Liver (tissue), 9 donors: ENCODE data around the gene EXOC6B. TPM values are rescaled to one million over a fixed set of nuclear protein-coding genes. Genes with fewer than 3 reads are reported as not detected.

ENCODE experiments used
- DNase-seq: peaks from one replicate; pipeline ENCODE4 v3.0.0-alpha.2; 2017; ENCODE audit warnings: low spot score
- H3K27ac ChIP-seq, 2 donors: one replicate each; pipeline ENCODE4 v1.7.0; 2013; ENCODE audit warnings: inconsistent platforms in 2 of 2, low read length in 2 of 2, control low read depth in 1 of 2, low read depth in 1 of 2, mild to moderate bottlenecking in 1 of 2
- H3K27me3 ChIP-seq, 4 donors: one replicate each; pipeline versions ENCODE4 v1.6.1 to v1.7.0; 2013; ENCODE audit warnings: low read length in 3 of 4, inconsistent platforms in 1 of 4, mild to moderate bottlenecking in 1 of 4, moderate library complexity in 1 of 4; ENCODE audit not compliant: control insufficient read depth in 4 of 4, insufficient read depth in 4 of 4
- H3K36me3 ChIP-seq, 4 donors: one replicate each; pipeline versions ENCODE4 v1.6.1 to v1.7.0; 2013; ENCODE audit warnings: low read length in 3 of 4, mild to moderate bottlenecking in 3 of 4, low read depth in 1 of 4, moderate library complexity in 1 of 4; ENCODE audit not compliant: control insufficient read depth in 4 of 4, insufficient read depth in 3 of 4
- H3K4me1 ChIP-seq, 4 donors: one replicate each; pipeline versions ENCODE4 v1.6.1 to v1.7.0; 2013; ENCODE audit warnings: low read length in 3 of 4, mild to moderate bottlenecking in 3 of 4, moderate library complexity in 1 of 4; ENCODE audit not compliant: control insufficient read depth in 4 of 4, insufficient read depth in 4 of 4
- H3K4me3 ChIP-seq, 3 donors: one replicate each; pipeline versions ENCODE4 v1.6.1 to v1.7.0; 2013; ENCODE audit warnings: low read length in 3 of 3, control low read depth in 1 of 3, low read depth in 1 of 3, mild to moderate bottlenecking in 1 of 3
- H3K9ac ChIP-seq, 2 donors: one replicate each; pipeline ENCODE4 v1.7.0; 2013; ENCODE audit warnings: low read length in 2 of 2, mild to moderate bottlenecking in 2 of 2, moderate library complexity in 2 of 2, control low read depth in 1 of 2, low read depth in 1 of 2
- H3K9me3 ChIP-seq, 4 donors: one replicate each; pipeline versions ENCODE4 v1.6.1 to v1.7.0; 2013; ENCODE audit warnings: low read length in 3 of 4; ENCODE audit not compliant: control insufficient read depth in 4 of 4
- CTCF ChIP-seq: fragments of 150-350 bp; IDR thresholded peaks from 2 replicates; pipeline ENCODE4 v1.5.1; 2017; ENCODE audit warnings: improper control_type of control experiment, low read depth, low read length; ENCODE audit not compliant: missing input control
- EGR1 ChIP-seq, 2 donors: IDR thresholded peaks; 2 replicates each; pipeline ENCODE4 v1.6.1; 2016 to 2018; ENCODE audit warnings: antibody characterized with exemption in 2 of 2, low read depth in 2 of 2
- FOXA1 ChIP-seq: IDR thresholded peaks from 2 replicates; pipeline ENCODE4 v1.6.1; 2016; ENCODE audit warnings: antibody characterized with exemption
- GABPA ChIP-seq, 2 donors: IDR thresholded peaks in 1 of 2; conservative IDR thresholded peaks in 1 of 2; 2 replicates each; pipeline ENCODE4 v1.6.1; 2016; ENCODE audit warnings: antibody characterized with exemption in 2 of 2, mild to moderate bottlenecking in 1 of 2, moderate library complexity in 1 of 2
- HNF4A ChIP-seq, 2 donors: conservative IDR thresholded peaks; 2 replicates each; pipeline ENCODE4 v1.6.1; 2016; ENCODE audit warnings: antibody characterized with exemption in 2 of 2, mild to moderate bottlenecking in 2 of 2
- HNF4G ChIP-seq: IDR thresholded peaks from 2 replicates; pipeline ENCODE4 v1.6.1; 2016; ENCODE audit warnings: antibody characterized with exemption
- JUND ChIP-seq, 2 donors: IDR thresholded peaks; 2 replicates each; pipeline ENCODE4 v1.6.1; 2016; ENCODE audit warnings: antibody characterized with exemption in 2 of 2
- NR2F2 ChIP-seq: IDR thresholded peaks from 2 replicates; pipeline ENCODE4 v1.6.1; 2016; ENCODE audit warnings: antibody characterized with exemption
- RAD21 ChIP-seq, 2 donors: IDR thresholded peaks; 2 replicates each; pipeline ENCODE4 v1.6.1; 2016; ENCODE audit warnings: antibody characterized with exemption in 2 of 2, mild to moderate bottlenecking in 2 of 2
- RXRA ChIP-seq, 2 donors: IDR thresholded peaks; 2 replicates each; pipeline ENCODE4 v1.6.1; 2017 to 2018; ENCODE audit warnings: antibody characterized with exemption in 2 of 2, mild to moderate bottlenecking in 1 of 2
- SP1 ChIP-seq: IDR thresholded peaks from 2 replicates; pipeline ENCODE4 v1.6.1; 2018; ENCODE audit warnings: antibody characterized with exemption, mild to moderate bottlenecking
- TAF1 ChIP-seq: conservative IDR thresholded peaks from 2 replicates; pipeline ENCODE4 v1.6.1; 2016; ENCODE audit warnings: antibody characterized with exemption, mild to moderate bottlenecking
- WGBS: extraction: QIAGEN DNeasy Blood & Tissue Kit; methylation state at CpG from one replicate; pipeline ENCODE4 v1.1.7; 2013; 5-methylcytosine and 5-hydroxymethylcytosine counted together
- polyA plus RNA-seq, 2 donors: library from polyadenylated mRNA; stranded (reverse) in 1 of 2; unstranded in 1 of 2; fragments of 200-250 nt in 1 of 2; fragments of >200 nt in 1 of 2; fragmentation: Nextera tagmentation in 1 of 2; extraction: Ambion mirVana in 1 of 2; gene quantifications; one replicate each; pipeline versions ENCODE4 v1.2.1 to v1.2.3, GENCODE V29; 2013 to 2015
- total RNA-seq, 2 donors: library from RNA; depleted of rRNA; stranded (reverse); fragments of >200 nt; gene quantifications; one replicate each; pipeline ENCODE4 v1.2.3, GENCODE V29; 2014
- TF ChIP-seq, protein P1 (sequence below): IDR thresholded peaks from 2 replicates; pipeline ENCODE4 v1.6.1; 2016; ENCODE audit warnings: antibody characterized with exemption
- TF ChIP-seq, protein P2 (sequence below): IDR thresholded peaks from 2 replicates; pipeline ENCODE4 v1.6.1; 2016; ENCODE audit warnings: antibody characterized with exemption
- TF ChIP-seq, protein P3 (sequence below): IDR thresholded peaks from 2 replicates; pipeline ENCODE4 v1.6.1; 2016; ENCODE audit warnings: antibody characterized with exemption
- donor health status: healthy.
- donor health status: healthy.
- donor health status: healthy.
- donor health status: healthy.
- donor health status: healthy.

EXOC6B gene
- total and polyA plus RNA-seq, 4 donors: 1.7 to 9.5 (median 5.5) TPM

DNA sequence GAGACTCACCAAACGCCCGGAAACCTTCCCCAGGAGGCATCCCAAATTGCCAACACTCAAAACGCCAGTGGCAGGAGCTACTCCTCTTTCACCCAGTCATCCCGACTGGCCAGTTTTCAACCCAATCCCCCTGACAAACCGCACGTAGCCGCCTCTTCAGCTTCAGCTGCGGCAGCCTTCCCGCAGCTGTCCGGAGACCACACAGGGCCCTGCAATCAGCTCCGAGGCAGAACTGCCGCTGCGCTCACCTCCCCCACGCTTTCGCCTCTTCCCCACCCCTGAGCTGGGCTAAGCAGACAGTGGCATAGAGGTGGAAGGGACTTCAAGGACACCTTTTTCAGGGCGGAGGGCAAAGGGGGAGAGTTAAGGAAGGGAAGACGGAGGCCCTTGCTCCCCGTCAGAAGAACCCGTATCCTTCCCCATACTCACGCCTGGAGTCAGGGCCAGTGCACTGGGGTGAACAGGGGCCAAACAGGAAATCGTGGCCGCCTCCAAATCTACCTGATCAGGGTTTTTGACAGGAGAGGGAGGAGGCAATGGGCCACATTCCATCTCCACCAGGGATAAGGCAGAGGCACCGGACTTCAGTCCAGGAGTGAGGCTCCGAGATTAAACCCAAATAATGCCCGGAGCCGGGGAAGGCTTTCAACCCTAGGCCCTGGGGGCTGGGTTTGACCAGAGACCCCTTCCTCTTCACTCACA is 695.0 kb downstream of the EXOC6B start:
- no peak for DNase-seq
- H3K4me1 ChIP-seq: no peaks in the 10 kb centered on the region
- WGBS: 50% methylated on average over 26 of the region's 26 CpGs
- no peaks in the 10 kb centered on the region for H3K36me3 ChIP-seq
- no peak for TF ChIP-seq CTCF
- TF ChIP-seq, protein P1, sequence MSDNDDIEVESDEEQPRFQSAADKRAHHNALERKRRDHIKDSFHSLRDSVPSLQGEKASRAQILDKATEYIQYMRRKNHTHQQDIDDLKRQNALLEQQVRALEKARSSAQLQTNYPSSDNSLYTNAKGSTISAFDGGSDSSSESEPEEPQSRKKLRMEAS: no peak
- TF ChIP-seq, protein P2, sequence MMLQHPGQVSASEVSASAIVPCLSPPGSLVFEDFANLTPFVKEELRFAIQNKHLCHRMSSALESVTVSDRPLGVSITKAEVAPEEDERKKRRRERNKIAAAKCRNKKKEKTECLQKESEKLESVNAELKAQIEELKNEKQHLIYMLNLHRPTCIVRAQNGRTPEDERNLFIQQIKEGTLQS: no peak
- no peak for TF ChIP-seq RXRA (IDR thresholded peaks at IDR 0.05)
- TF ChIP-seq, protein P3, sequence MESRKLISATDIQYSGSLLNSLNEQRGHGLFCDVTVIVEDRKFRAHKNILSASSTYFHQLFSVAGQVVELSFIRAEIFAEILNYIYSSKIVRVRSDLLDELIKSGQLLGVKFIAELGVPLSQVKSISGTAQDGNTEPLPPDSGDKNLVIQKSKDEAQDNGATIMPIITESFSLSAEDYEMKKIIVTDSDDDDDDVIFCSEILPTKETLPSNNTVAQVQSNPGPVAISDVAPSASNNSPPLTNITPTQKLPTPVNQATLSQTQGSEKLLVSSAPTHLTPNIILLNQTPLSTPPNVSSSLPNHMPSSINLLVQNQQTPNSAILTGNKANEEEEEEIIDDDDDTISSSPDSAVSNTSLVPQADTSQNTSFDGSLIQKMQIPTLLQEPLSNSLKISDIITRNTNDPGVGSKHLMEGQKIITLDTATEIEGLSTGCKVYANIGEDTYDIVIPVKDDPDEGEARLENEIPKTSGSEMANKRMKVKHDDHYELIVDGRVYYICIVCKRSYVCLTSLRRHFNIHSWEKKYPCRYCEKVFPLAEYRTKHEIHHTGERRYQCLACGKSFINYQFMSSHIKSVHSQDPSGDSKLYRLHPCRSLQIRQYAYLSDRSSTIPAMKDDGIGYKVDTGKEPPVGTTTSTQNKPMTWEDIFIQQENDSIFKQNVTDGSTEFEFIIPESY: no peak
- TF ChIP-seq SP1: no peak
- TF ChIP-seq EGR1 (IDR thresholded peaks at IDR 0.05; ENCODE audit: low read depth in 2 of 2): no peak
- no peak for TF ChIP-seq TAF1
- TF ChIP-seq NR2F2: no peak
- no peak for TF ChIP-seq GABPA (IDR thresholded peaks at IDR 0.05 in 1 of 2, conservative IDR thresholded peaks at IDR 0.05 in 1 of 2)
- no peak for TF ChIP-seq HNF4A (conservative IDR thresholded peaks at IDR 0.05)
- TF ChIP-seq RAD21 (IDR thresholded peaks at IDR 0.05): no peak
- TF ChIP-seq JUND (IDR thresholded peaks at IDR 0.05): no peak
- no peak for TF ChIP-seq FOXA1
- TF ChIP-seq HNF4G: no peak
- H3K27me3 ChIP-seq: no peaks in the 10 kb centered on the region
- no peak overlapping the region for H3K9ac ChIP-seq
- H3K9me3 ChIP-seq: no peaks in the 10 kb centered on the region
- H3K4me3 ChIP-seq: no peak overlapping the region
- H3K27ac ChIP-seq: no peak overlapping the region

- H3K9me3 ChIP-seq: no peaks in the 10 kb centered on the region
- no peak for TF ChIP-seq FOXA1
- TF ChIP-seq JUND (IDR thresholded peaks at IDR 0.05): no peak
- TF ChIP-seq HNF4G: no peak
- no peak for DNase-seq
- H3K27ac ChIP-seq: no peak overlapping the region
- peaks cover 0 to 2% (median 0%) of the 10 kb centered on the region in 4 donors for H3K27me3 ChIP-seq
- H3K36me3 ChIP-seq: no peaks in the 10 kb centered on the region
- WGBS: 81% methylated on average over 9 of the region's 9 CpGs
- no peak overlapping the region for H3K4me3 ChIP-seq
- no peaks in the 10 kb centered on the region for H3K4me1 ChIP-seq
- no peak overlapping the region for H3K9ac ChIP-seq
Observed at GRCh38 chr2:72129681-72130340, 696.0 kb downstream of the EXOC6B start.
